T-helper 1 cell treated with Interleukin-12 subunit alpha and Interleukin-12 subunit beta and Interleukin-4 antibody, amounts not matched to agents 30 μg/mL and 1 μg/mL, for 36 hours (primary cell): ENCODE results near the gene PDPK1.
A peak's percentile ranks its signal among the peaks of the same experiment; 100 is the strongest.
"Not testable (repeated sequence)": the region's sequence is repeated elsewhere in the genome, so short reads cannot be mapped to it uniquely, and the experiment has no call there.

Source experiments
- H3K27ac Mint-ChIP-seq: one replicate; pipeline ENCODE4 v1.8.0; 2021; ENCODE audit warnings: mild to moderate bottlenecking, mixed read lengths
- H3K27me3 Mint-ChIP-seq: one replicate; pipeline ENCODE4 v1.8.0; 2021; ENCODE audit warnings: low read depth, mixed read lengths
- H3K36me3 Mint-ChIP-seq: one replicate; pipeline ENCODE4 v1.8.0; 2021; ENCODE audit warnings: low read depth, mixed read lengths
- H3K4me1 Mint-ChIP-seq: one replicate; pipeline ENCODE4 v1.8.0; 2021; ENCODE audit warnings: low read depth, mixed read lengths
- H3K4me3 Mint-ChIP-seq: one replicate; pipeline ENCODE4 v1.8.0; 2021; ENCODE audit warnings: mild to moderate bottlenecking, moderate library complexity, mixed read lengths
- H3K9me3 Mint-ChIP-seq: one replicate; pipeline ENCODE4 v1.8.0; 2021; ENCODE audit warnings: mixed read lengths

PDPK1 gene

DNA sequence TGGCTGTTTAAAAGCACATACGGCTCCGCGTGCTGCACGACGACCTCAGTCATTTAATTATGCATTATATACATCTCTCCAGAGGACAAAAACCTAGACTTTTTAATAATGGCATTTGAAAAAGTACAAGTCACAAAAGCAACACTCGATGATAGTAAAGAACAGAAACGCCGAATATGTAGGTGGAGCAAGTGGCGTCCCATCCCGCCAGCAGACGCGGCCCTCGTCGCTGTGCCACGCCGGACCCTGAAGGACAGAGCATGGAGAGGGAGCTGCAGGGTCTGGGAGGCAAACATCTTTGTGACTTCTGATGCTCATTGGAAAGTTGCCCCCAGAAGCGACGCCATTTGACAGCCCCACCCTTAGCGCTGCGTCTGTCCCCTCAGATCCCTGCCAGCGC, 38.0 kb downstream of the PDPK1 start:
- not testable (repeated sequence) for H3K27me3 Mint-ChIP-seq, H3K4me3 Mint-ChIP-seq, H3K36me3 Mint-ChIP-seq, H3K4me1 Mint-ChIP-seq, H3K9me3 Mint-ChIP-seq, H3K27ac Mint-ChIP-seq

- H3K9me3 Mint-ChIP-seq, H3K36me3 Mint-ChIP-seq, H3K27ac Mint-ChIP-seq, H3K4me1 Mint-ChIP-seq, H3K27me3 Mint-ChIP-seq, H3K4me3 Mint-ChIP-seq: not testable (repeated sequence)
Observed at GRCh38 chr16:2577044-2577443, 39.2 kb downstream of the PDPK1 start.

DNA sequence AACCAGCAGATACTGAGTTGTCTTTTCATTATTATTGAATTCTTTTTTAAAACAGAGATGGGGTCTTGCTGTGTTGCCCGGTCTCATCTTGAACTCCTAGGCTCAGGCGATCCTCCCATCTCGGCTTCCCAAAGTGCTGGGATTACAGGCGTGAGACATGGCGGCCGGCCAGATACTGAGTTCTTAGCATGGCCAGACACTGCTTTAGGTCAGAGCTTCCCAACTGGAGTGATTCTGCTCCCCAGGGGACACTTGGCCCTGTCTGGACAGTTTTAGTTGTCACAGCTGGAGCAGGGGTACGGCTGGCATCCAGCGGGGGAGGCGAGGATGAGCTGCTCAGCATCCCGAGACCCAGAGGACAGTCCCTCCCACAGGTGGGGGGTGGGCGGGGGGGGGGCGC, 41.1 kb downstream of the PDPK1 start:
- not testable (repeated sequence) for H3K27me3 Mint-ChIP-seq, H3K4me1 Mint-ChIP-seq, H3K9me3 Mint-ChIP-seq, H3K27ac Mint-ChIP-seq, H3K4me3 Mint-ChIP-seq, H3K36me3 Mint-ChIP-seq

GRCh38 chr16:2580143-2580542, 42.3 kb downstream of the PDPK1 start:
- not testable (repeated sequence) for H3K27ac Mint-ChIP-seq, H3K4me1 Mint-ChIP-seq, H3K4me3 Mint-ChIP-seq, H3K36me3 Mint-ChIP-seq, H3K27me3 Mint-ChIP-seq, H3K9me3 Mint-ChIP-seq

DNA sequence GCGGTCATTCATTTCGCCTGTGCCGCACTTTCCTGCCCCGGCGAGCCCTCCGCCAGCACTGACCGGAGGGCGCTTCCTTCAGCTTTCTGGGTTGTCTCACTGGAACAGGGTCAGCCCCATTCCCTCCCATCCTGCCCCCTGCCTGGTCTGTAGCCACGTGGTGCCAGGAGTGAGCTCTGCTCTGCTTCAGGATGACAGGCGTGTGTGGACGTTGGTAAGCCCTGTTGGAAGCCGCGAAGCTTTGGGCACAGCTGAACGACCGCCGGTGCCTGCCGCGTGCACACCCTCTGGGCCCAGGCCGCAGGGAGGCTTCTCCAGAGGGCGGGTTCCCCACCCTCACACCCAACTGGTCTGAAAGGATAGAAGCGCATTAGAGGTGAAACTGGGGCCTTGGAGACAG, 43.0 kb downstream of the PDPK1 start:
- H3K36me3 Mint-ChIP-seq, H3K27ac Mint-ChIP-seq, H3K9me3 Mint-ChIP-seq, H3K4me1 Mint-ChIP-seq, H3K4me3 Mint-ChIP-seq, H3K27me3 Mint-ChIP-seq: not testable (repeated sequence)

DNA sequence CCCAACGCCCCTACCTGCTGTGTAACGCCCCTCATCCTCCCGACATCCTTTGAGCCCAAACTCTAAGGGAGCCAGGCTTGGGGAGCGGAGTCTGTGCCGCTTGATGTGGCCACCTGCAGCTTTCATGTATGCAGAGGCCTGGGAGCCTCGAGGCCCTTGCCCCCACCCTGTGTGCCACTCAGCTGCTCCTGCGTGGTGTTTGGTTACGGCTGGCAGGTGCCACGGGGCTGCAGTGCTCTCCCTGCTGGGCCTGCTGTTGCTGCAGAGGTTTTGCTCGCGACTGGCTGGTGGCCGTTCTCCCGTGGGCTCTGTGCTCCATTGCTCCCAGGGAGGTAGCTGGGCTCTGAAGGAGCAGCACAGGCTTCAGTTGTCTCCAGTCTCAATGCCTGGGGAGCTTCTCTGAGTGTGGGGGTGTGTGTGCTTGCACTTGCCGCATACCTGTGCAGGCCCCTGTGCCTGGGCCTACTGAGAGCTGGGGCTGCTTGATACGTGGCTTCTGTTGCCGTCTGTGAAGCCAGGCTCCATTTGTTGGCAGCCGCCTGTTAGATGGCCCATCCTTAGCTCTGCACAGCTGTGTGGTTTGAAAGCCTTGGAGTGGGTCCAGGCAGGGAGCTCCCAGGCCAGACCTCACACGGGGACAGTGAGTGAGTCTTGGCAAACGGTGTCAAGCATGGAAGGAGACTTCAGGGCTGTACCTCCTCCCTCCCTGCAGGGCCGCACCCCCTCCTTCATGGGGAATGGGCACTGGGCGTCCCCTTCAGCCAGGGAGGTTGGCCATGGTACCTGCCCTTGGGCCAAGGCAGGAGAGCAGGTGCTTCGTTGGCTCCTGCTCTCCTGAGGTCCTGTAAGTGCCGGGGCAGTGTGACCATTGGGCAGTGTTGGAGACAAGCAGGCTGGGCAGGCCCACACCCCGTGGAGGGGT, 47.2 kb downstream of the PDPK1 start:
- no peaks in the 10 kb centered on the region for H3K4me1 Mint-ChIP-seq

DNA sequence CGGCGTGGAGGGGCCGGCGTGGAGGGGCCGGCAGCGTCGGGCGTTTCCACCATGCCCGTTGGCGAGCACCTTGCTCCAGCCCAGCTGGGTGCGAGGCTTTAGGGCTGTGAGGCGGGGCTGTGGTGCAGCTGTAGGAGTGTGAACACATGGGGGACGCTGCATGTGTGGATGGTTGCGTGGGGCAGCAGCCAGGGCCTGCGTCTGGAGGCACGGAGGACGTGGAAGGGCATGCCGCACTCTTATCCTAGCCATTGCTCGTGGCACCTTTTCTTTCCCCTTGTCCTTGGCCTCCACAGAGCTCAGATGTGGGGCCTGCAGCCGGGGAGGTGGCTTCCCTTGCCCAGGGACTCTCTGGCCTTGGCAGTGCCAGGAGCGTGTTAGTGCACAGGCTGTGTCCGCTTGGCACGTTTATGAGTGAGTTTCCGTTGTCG, 47.8 kb downstream of the PDPK1 start:
- H3K9me3 Mint-ChIP-seq: no peaks in the 10 kb centered on the region
- peaks cover 17% of the 10 kb centered on the region for H3K36me3 Mint-ChIP-seq
- no peak overlapping the region for H3K4me3 Mint-ChIP-seq
- no peak overlapping the region for H3K27ac Mint-ChIP-seq
- no peaks in the 10 kb centered on the region for H3K27me3 Mint-ChIP-seq
- H3K4me1 Mint-ChIP-seq: peaks cover 4% of the 10 kb centered on the region

More for the DNA sequence above, 47.2 kb downstream of the PDPK1 start:
- H3K4me3 Mint-ChIP-seq: no peak overlapping the region
- peaks cover 13% of the 10 kb centered on the region for H3K36me3 Mint-ChIP-seq
- H3K27ac Mint-ChIP-seq: no peak overlapping the region
- no peaks in the 10 kb centered on the region for H3K9me3 Mint-ChIP-seq
- H3K27me3 Mint-ChIP-seq: no peaks in the 10 kb centered on the region

DNA sequence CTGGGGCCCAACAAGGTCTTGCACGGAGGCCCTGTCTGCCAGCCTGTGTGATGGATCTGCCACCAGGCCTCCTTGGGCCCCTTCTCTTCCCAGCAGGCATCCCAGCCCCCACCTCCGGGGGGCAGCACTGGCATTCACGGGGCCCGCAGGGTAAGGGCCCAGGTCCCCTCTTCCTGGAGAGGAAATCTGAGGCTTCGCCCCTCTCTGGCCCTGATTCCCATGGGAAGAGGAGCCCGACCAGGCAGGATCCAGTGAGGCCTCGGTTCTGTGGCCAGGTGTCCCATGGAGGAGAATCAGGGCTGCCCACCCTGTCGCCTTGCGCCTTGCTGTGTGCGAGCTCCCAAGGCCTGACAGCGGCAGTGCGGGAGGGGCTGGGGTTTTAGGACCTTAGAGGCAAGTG, 48.4 kb downstream of the PDPK1 start:
- Mint-ChIP-seq H3K4me3 (no peak overlapping the region), H3K27me3 (no peaks in the 10 kb centered on the region), H3K27ac (no peak overlapping the region), H3K36me3 (peaks cover 17% of the 10 kb centered on the region), H3K4me1 (peaks cover 4% of the 10 kb centered on the region), H3K9me3 (no peaks in the 10 kb centered on the region)

- Mint-ChIP-seq H3K27me3 (no peaks in the 10 kb centered on the region), H3K9me3 (no peaks in the 10 kb centered on the region), H3K4me3 (no peak overlapping the region), H3K27ac (no peak overlapping the region), H3K36me3 (peaks cover 17% of the 10 kb centered on the region), H3K4me1 (peaks cover 5% of the 10 kb centered on the region)
Observed at GRCh38 chr16:2586901-2587480, 49.2 kb downstream of the PDPK1 start.

- Mint-ChIP-seq H3K4me1 (peaks cover 12% of the 10 kb centered on the region), H3K27ac (no peak overlapping the region), H3K36me3 (peaks cover 17% of the 10 kb centered on the region), H3K4me3 (no peak overlapping the region), H3K27me3 (no peaks in the 10 kb centered on the region), H3K9me3 (no peaks in the 10 kb centered on the region)
Observed at GRCh38 chr16:2587891-2588565, 50.2 kb downstream of the PDPK1 start.

DNA sequence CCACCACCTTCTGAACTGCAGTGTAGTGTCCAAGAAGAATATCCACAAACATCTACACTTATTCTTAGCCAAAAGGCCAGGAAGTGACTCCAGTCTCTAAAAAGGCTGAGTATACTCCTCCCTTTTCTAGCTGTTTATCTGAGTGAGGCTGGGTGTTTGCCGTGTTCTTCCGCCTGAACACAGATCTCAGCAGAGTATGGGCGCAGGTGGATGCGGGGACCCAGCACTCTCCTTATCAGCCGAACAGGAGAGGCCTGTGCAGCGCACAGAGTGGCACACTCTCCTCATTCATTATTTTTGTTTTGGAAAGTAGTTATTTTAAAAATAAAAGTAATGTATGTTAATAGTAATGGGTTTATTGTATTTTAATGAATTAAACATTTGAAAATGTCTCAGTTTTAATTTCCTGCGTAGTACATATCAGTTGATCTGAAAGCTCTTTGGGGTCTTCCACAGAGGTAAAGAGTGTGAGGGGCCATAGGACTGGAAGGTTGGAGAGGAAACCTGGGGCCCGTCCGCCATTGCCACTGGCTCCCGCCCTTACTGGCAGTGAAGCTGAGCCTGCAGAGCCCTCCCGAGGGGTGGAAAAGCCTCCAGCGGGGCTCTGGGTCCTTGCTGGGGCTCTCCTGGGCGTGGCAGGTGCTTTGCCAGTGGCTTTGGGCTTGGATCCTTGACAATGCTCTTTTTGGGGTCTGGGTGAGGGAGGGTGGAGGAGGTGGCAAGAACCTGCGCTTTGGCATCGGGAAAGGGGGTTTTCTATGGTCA, 53.8 kb downstream of the PDPK1 start:
- Mint-ChIP-seq H3K27me3 (no peaks in the 10 kb centered on the region), H3K36me3 (peaks cover 21% of the 10 kb centered on the region), H3K27ac (peak overlapping the region; percentile 31)

GRCh38 chr16:2592786-2593185, 55.0 kb downstream of the PDPK1 start:
- H3K27ac Mint-ChIP-seq: no peak overlapping the region

More for the DNA sequence above, 53.8 kb downstream of the PDPK1 start:
- H3K4me1 Mint-ChIP-seq: peaks cover 22% of the 10 kb centered on the region
- no peaks in the 10 kb centered on the region for H3K9me3 Mint-ChIP-seq
- no peak overlapping the region for H3K4me3 Mint-ChIP-seq

GRCh38 chr16:2595393-2596205, 57.8 kb downstream of the PDPK1 start:
- Mint-ChIP-seq H3K27me3 (no peaks in the 10 kb centered on the region), H3K4me1 (peaks cover 18% of the 10 kb centered on the region), H3K9me3 (no peaks in the 10 kb centered on the region), H3K4me3 (no peak overlapping the region), H3K36me3 (peaks cover 8% of the 10 kb centered on the region), H3K27ac (no peak overlapping the region)

More at GRCh38 chr16:2592786-2593185, 55.0 kb downstream of the PDPK1 start:
- H3K36me3 Mint-ChIP-seq: peaks cover 18% of the 10 kb centered on the region
- H3K4me3 Mint-ChIP-seq: no peak overlapping the region
- no peaks in the 10 kb centered on the region for H3K9me3 Mint-ChIP-seq
- peaks cover 22% of the 10 kb centered on the region for H3K4me1 Mint-ChIP-seq
- no peaks in the 10 kb centered on the region for H3K27me3 Mint-ChIP-seq
